GM19328 (cell line): Measurements from ENCODE around the gene SBNO1.
"Not testable (repeated sequence)": the region's sequence is repeated elsewhere in the genome, so short reads cannot be mapped to it uniquely, and the experiment has no call there.

ENCODE experiments used
- ATAC-seq: cut with Tn5 transposase; IDR thresholded peaks from one replicate; pipeline ENCODE4 v1.9.1; 2021; ENCODE audit warnings: mild to moderate bottlenecking, moderate library complexity; ENCODE audit not compliant: unreplicated experiment

SBNO1 gene

GRCh38 chr12:123351349-123351748 lies 13.3 kb downstream of the SBNO1 start:
- ATAC-seq, result no peak

DNA sequence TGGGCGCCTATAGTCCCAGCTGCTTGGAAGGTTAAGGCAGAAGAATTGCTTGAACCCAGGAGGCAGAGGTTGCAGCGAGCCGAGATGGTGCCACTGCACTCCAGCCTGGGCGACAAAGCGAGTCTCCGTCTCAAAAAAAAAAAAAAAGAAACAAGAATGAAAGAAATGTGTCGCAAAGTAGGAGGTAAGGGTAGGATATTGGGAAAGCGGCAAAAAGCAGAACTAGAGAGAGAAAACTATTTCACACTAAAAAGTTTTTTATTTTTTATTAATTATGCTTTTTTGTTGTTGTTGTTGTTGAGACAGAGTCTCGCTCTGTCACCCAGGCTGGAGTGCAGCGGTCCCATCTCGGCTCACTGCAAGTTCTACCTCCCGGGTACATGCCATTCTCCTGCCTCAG lies 17.7 kb downstream of the SBNO1 start:
- no peak for ATAC-seq

DNA sequence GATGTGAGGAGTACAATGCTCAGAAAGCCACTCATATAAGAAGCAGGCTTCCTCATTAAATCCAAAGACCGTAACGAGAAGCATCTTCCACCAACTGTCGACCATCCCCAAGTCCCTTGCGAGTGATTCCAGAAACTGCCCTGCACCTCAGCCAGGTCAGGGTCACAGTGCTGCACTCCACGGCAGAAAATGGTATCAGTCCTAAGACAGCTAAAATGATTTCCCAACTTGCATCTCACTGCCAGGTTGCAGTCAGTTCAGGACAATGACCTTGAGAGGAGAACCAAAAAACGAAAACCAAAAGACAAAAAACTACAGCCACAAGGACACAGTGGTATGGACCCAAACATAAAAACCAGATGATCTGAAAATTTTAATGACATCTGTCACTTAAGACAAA lies 20.6 kb downstream of the SBNO1 start:
- no peak for ATAC-seq

DNA sequence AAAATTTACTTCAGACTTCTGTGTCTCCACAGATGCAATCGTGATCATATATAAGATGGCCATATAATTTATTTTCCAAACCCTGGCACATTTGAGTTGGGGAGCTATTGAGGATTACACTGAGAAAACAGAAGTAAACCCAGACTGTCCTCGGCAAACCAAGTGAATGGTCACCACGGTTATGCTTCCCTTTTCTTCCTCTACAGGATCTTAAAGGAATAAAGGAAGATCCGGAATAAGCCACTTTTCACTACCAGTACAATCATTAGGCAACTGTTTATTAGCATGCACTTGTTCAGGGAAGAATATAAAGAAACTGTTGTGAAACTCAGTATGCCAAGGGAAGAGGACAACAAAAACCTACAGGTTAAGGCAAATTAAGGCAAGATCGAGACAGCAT lies 27.6 kb downstream of the SBNO1 start:
- ATAC-seq, result no peak

DNA sequence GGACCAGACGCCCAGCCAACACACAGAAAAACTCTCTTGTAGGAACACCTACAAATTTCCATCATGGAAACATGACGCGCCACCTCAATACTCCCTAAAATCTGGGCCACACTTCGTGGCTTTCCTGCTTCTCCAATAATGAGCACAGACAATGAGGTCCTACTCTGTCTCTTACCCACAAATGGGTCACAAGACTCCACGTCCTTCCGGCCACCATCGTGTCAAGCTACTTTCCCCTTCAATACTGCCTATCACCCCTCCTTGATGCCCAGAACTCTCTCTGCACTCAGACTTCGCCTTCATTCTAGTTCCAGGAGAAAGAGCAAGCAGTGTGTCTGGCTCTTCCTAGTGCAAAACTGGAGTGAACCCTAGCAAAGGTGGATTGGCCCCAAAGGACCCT lies 28.1 kb downstream of the SBNO1 start:
- no peak for ATAC-seq

GRCh38 chr12:123335490-123335889 lies 29.2 kb downstream of the SBNO1 start:
- no peak for ATAC-seq

- no peak for ATAC-seq
These were observed 34.8 kb downstream of the SBNO1 start for GRCh38 chr12:123329799-123330198.

GRCh38 chr12:123319826-123320225 lies 44.8 kb downstream of the SBNO1 start:
- no peak for ATAC-seq

- no peak for ATAC-seq
These were observed 45.4 kb downstream of the SBNO1 start for GRCh38 chr12:123319273-123319672.

GRCh38 chr12:123313046-123313445 lies 51.6 kb downstream of the SBNO1 start:
- not testable (repeated sequence) for ATAC-seq

DNA sequence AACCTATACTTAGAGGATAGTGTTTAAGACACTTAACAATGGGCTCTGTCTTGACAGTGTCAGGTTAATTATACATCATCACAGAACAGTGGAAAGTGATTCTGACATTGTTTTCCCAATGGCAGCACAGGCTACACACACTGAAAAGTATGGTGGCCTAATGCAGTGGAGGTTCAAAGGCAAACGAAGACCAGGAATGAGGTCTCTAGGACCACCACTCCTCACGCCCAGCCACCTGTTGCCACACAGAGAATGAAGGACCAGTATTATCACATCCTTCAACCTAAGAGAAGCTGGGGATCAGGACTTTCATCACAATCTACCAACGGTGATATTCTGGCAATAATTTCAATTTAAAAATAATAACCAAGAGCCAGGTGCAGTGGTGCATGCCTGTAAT lies 58.4 kb downstream of the SBNO1 start:
- ATAC-seq, result no peak

DNA sequence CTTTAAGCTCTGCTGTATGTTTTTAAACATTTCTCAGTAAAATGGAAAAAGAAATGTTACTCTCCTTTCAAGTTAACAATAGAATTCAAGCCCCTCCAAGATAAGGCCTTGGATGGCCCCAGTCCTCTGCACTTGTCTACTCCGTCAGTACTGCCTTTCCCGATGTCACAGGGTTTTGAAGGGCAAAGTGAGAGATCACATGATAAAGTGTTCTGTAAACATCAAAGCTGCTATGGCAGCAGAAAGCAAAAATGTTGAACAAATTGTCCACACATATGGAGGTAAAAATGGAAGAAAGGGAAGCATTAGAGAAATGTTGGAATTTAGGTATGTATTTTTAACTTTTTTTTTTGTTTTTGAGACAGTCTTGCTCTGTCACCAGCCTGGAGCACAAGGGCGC lies 59.5 kb downstream of the SBNO1 start:
- ATAC-seq, result no peak

DNA sequence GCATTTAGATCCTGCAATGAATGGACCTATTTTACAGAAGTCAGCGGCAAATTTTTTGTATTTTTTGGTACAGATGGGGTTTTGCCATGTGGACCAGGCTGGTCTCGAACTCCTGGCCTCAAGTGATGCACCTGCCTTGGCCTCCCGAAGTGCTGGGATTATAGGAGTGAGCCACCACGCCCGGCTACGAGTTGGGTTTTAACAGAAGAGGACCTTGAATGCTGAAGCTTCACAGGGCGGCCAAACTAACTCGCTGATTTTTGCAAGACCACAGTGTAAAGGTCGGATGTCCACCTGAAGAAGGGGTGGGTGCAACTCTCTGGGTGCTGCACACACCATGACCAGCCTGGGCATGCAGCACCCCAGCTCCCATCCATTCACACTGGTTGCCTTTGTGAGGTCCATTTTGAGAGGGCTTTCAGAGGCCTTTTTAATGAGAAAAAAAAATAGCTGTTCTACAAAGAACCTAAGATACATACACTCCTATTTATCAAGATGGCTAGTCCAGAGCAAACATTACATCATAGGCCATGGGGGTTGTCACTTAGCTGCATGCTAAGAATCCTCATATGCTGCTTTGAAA lies 71.4 kb downstream of the SBNO1 start:
- ATAC-seq, result no peak

GRCh38 chr12:123289911-123290310 lies 74.7 kb downstream of the SBNO1 start:
- ATAC-seq, result no peak

DNA sequence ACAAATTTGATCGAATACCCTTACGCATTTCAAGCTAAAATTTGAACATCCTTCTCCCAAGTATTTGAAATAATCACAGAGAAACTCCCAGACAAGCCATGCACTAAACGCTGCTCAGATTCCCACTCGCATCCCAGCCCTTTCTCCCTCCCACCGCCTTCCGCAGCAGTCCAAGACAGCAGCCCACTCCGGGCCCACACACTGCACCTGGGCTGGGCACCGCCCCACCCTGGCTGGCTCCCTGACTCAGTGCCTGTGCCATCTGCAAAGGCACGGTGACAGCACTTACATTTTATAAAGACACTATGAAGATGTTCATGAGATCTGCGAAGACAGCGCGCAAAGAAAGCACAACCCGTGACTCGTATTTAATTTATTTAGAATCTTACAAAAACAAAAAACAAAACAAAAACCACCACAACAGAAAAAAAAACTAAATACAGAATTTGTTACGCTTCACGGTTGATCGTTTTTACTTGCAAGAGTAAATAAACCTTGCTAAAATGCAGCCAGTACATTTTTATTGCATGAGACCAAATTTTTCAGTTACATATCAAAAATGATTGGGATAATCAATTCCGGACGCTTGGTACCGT lies 75.8 kb downstream of the SBNO1 start:
- ATAC-seq, result no peak

DNA sequence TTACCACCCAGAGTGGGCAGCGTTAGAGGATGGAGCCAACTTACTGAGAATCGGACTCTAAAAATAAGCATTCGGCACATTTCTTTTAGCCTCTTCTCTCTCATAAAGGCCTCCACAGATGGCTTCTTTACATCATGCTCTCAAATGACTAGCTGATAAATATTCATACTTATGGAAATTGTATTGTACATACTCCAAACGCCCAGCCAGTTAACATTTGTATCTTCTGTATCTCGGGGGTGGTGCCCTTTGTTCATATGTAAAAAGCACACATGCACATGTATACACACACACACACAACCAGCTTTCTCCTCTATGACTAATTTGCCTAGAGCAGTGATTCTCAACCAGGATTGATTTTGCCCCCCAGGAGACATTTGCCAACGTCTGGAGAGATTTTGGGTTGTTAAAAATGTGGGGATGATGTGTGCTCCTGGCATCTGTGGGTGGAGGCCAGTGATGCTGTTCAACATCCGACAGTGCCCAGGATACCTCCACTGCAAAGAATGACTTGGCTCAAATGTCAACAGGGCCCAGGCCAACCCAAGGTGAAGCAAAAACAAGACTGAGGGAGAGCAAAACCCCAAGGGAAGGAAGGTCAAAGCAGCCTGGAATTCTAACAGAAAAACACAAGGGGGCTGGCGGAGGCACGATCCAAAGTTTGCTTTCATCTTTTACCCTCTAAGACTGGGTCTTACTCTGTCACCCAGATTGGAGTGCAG lies 77.8 kb downstream of the SBNO1 start:
- ATAC-seq, result no peak

DNA sequence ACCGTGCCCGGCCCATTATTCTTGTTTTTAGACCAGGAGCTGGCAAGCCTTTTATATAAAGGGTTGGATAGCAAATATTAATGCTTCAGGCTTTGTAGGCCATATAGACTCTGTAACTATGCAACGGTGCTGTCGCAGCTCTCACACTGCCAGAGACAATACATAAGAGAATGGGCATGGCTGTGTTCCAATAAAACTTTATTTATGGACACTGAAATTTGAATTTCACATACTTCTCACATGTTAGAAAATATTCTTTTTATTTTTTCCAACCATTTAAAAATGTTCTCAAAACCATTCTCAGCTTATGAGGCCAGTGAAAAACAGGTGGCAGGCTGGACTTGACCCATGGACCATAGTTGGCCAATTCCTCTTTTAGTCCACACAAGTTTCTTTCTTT lies 80.0 kb downstream of the SBNO1 start:
- no peak for ATAC-seq

DNA sequence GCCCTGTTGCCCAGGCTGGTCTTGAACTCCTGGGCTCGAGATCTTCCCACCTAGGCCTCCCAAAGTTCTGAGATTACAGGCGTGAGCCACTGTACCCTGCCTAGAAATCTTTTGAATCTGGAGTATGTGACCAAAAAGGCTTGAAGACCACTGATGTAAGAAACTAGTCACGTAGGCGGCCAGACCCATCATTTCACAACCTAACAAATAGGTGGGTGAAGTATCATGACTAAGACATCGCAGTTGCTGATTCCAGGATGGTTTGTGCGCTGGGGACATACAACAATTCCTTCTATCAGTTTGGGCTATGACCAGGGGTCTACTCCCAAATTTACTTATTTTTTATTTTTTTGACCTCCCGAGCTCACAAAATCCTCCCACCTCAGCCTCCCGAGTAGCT lies 81.2 kb downstream of the SBNO1 start:
- no peak for ATAC-seq

GRCh38 chr12:123282111-123282510 lies 82.5 kb downstream of the SBNO1 start:
- ATAC-seq, result no peak

- ATAC-seq, result no peak
These were observed 83.7 kb downstream of the SBNO1 start for GRCh38 chr12:123280971-123281370.

DNA sequence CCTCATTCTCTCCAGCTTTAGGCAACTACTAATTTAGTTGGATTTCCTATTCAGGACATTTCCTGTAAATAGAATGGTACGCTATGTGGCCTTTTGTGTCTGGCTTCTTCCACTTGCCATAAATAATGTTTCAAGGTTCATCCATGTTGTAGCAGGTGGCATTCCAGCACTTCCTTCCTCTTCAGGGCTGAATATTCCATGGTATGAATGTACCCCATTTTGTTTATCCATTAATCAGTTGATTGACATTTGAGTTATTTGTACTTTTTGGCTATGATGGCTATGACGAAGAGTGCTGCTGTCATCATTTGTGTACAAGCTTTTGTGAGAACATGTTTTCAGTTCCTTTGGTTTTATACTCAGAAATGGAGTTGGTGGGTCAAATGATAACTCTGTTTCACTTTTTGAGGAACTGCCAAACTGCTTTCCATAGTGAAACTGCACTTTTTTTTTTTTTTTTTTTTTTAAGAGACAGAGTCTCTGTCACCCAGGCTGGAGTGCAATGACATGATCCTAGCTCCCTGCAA lies 86.5 kb downstream of the SBNO1 start:
- ATAC-seq, result no peak

- ATAC-seq, result no peak
These were observed 91.5 kb downstream of the SBNO1 start for GRCh38 chr12:123273166-123273565.
